Loucy (cell line): ENCODE results near the gene TJP1.

Source experiments
- H2AFZ ChIP-seq: fragments of 200-600 bp; sonication (generic); 2 replicates; pipeline ENCODE4 v1.6.0; 2016; ENCODE audit warnings: antibody characterized with exemption, mild to moderate bottlenecking, low read length, moderate library complexity
- H3F3A ChIP-seq: fragments of 200-600 bp; 2 replicates; pipeline ENCODE4 v1.6.0; 2016; ENCODE audit warnings: antibody characterized with exemption, low read depth, mild to moderate bottlenecking
- H3K27me3 ChIP-seq: fragments of 200-600 bp; sonication (generic); 2 replicates; pipeline ENCODE4 v1.6.1; 2014; ENCODE audit warnings: low read length, mild to moderate bottlenecking; ENCODE audit not compliant: insufficient read depth, poor library complexity, severe bottlenecking
- H3K36me3 ChIP-seq: fragments of 200-600 bp; sonication (generic); 2 replicates; pipeline ENCODE4 v1.6.1; 2016; ENCODE audit warnings: low read length; ENCODE audit not compliant: insufficient read depth
- H3K4me1 ChIP-seq: fragments of 200-600 bp; sonication (generic); 2 replicates; pipeline ENCODE4 v1.5.1; 2014; ENCODE audit warnings: low read length, mild to moderate bottlenecking; ENCODE audit not compliant: insufficient read depth, poor library complexity, severe bottlenecking
- H3K4me2 ChIP-seq: fragments of 200-600 bp; sonication (generic); 2 replicates; pipeline ENCODE4 v1.6.0; 2014; ENCODE audit warnings: antibody characterized with exemption, low read length, low read depth, mild to moderate bottlenecking; ENCODE audit not compliant: poor library complexity, severe bottlenecking
- H3K4me3 ChIP-seq: fragments of 200-600 bp; sonication (generic); 2 replicates; pipeline ENCODE4 v1.5.1; 2014; ENCODE audit warnings: low read length, mild to moderate bottlenecking, mixed read lengths; ENCODE audit not compliant: poor library complexity, severe bottlenecking
- H3K79me2 ChIP-seq: fragments of 200-600 bp; sonication (generic); 2 replicates; pipeline ENCODE4 v1.6.1; 2014; ENCODE audit warnings: low read length; ENCODE audit not compliant: insufficient read depth
- H3K9ac ChIP-seq: fragments of 200-600 bp; sonication (generic); 2 replicates; pipeline ENCODE4 v1.6.0; 2014; ENCODE audit warnings: mild to moderate bottlenecking, low read depth, low read length, moderate library complexity; ENCODE audit not compliant: poor library complexity, severe bottlenecking
- H3K9me2 ChIP-seq: fragments of 200-600 bp; sonication (generic); replicated peaks from 2 replicates; pipeline ENCODE4 v1.6.1; 2016; ENCODE audit warnings: low read depth, low read length, mixed read lengths
- H3K9me3 ChIP-seq: fragments of 200-600 bp; sonication (generic); 2 replicates; pipeline ENCODE4 v1.6.1; 2014; ENCODE audit warnings: mild to moderate bottlenecking, antibody characterized with exemption, low read length, low read depth; ENCODE audit not compliant: insufficient read depth
- H4K20me1 ChIP-seq: fragments of 200-600 bp; sonication (generic); 2 replicates; pipeline ENCODE4 v1.6.0; 2014; ENCODE audit warnings: antibody characterized with exemption, low read length, mild to moderate bottlenecking; ENCODE audit not compliant: insufficient read depth, poor library complexity, severe bottlenecking
- EZH2phosphoT487 ChIP-seq: fragments of 200-600 bp; IDR thresholded peaks from 2 replicates; pipeline ENCODE4 v1.6.1; 2018; ENCODE audit warnings: antibody characterized with exemption, mild to moderate bottlenecking, moderate library complexity, borderline replicate concordance
- TF ChIP-seq, protein P1 (sequence below): fragments of 200-600 bp; sonication (generic); conservative IDR thresholded peaks from 2 replicates; pipeline ENCODE4 v1.5.1; 2014; ENCODE audit warnings: mild to moderate bottlenecking, antibody characterized with exemption, low read length

The TJP1 gene

DNA sequence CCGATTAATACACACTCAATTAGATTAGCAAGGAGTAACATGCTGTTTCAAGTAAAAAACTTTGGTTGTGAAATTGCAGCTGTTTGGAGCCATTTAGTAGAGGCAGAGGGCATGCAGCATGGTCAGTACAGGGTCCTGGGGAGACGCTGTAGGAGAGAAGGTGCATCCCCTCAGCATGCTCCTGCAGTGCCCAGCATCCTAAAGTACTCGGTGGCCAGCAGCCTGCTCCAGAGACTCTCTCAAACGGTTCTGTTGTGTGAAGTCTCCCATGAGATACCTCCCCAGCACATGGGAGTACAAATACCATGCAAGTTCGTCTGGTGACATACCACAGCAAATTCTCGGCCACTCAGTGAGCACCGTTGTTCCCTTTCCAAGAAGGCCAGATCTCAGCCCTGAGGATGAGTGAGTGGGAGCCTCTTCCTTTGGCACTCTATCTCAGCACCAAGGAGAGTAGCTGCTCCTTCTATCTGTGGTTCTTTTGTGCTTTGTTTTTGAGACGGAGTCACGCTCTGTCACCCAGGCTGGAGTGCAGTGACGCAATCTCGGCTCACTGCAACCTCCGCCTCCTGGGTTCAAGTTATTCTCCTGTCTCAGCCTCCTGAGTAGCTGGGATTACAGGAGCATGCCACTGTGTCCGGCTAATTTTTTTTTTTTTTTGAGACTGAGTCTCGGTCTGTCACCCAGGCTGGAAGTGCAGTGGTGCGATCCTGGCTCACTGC lies 72.7 kb downstream of the TJP1 start:
- Histone ChIP-seq H3K9me2 (no peaks in the 10 kb centered on the region), H4K20me1 (no peaks in the 10 kb centered on the region), H3K4me3 (no peak overlapping the region), H2AFZ (no peak overlapping the region), H3K79me2 (no peaks in the 10 kb centered on the region), H3K4me2 (no peak overlapping the region), H3F3A (no peaks in the 10 kb centered on the region), H3K9me3 (no peaks in the 10 kb centered on the region), H3K4me1 (no peaks in the 10 kb centered on the region), H3K9ac (no peak overlapping the region), H3K36me3 (no peaks in the 10 kb centered on the region), H3K27me3 (no peaks in the 10 kb centered on the region)
- TF ChIP-seq EZH2phosphoT487, result no peak
- TF ChIP-seq, protein P1, sequence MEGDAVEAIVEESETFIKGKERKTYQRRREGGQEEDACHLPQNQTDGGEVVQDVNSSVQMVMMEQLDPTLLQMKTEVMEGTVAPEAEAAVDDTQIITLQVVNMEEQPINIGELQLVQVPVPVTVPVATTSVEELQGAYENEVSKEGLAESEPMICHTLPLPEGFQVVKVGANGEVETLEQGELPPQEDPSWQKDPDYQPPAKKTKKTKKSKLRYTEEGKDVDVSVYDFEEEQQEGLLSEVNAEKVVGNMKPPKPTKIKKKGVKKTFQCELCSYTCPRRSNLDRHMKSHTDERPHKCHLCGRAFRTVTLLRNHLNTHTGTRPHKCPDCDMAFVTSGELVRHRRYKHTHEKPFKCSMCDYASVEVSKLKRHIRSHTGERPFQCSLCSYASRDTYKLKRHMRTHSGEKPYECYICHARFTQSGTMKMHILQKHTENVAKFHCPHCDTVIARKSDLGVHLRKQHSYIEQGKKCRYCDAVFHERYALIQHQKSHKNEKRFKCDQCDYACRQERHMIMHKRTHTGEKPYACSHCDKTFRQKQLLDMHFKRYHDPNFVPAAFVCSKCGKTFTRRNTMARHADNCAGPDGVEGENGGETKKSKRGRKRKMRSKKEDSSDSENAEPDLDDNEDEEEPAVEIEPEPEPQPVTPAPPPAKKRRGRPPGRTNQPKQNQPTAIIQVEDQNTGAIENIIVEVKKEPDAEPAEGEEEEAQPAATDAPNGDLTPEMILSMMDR, result no peak

DNA sequence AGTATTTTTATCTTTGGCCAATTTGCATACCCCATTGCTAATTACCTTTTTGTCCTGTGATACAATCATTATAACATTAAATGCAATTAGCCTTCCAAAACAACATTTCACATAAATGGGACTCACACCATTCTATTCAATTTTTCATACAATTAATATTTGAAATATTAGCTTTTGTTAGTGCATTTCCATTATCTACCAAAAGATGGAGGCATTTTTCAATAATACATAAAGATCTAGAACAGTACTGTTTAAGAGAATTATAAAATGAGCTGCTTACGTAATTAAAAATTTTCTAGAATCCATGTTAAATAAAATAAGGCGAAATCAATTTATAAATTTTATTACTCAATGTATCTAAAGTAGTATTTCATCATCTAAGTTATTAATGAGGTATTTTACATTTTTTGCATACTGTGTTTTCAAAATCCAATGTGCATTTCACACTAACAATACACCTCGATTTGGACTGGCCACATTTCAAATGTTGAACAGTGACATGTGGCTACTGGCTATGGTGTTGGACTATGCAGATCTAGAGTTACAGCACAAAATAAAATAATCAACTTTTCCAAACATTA lies 74.3 kb downstream of the TJP1 start:
- Histone ChIP-seq H3K27me3 (no peaks in the 10 kb centered on the region), H2AFZ (no peak overlapping the region), H3K9me2 (no peaks in the 10 kb centered on the region), H3K9me3 (no peaks in the 10 kb centered on the region), H3K4me1 (no peaks in the 10 kb centered on the region), H4K20me1 (no peaks in the 10 kb centered on the region), H3K4me2 (no peak overlapping the region), H3K79me2 (no peaks in the 10 kb centered on the region), H3K36me3 (no peaks in the 10 kb centered on the region), H3K4me3 (no peak overlapping the region), H3K9ac (no peak overlapping the region), H3F3A (no peaks in the 10 kb centered on the region)
- TF ChIP-seq, protein P1, result peak; percentile 70
- no peak for TF ChIP-seq EZH2phosphoT487

DNA sequence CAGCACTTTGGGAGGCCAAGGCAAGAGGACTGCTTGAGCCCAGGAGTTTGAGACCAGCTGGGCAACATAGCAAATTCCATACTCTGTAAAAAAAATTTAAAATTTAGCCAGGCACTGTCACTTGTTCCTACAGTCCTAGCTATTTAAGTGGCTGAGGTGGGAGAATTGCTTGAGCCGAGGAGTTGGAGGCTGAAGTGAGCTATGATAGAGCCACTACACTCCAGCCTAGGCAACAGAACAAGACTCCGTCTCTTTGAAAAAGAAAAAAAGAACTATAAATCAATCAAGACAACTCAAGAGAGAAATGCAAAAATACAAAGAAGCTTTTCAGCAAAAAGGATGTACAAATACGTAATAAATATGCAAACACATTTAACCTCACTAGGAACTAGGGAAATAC lies 78.8 kb downstream of the TJP1 start:
- H2AFZ ChIP-seq, result no peak overlapping the region
- H3K4me3 ChIP-seq, result no peak overlapping the region
- H3K9me2 ChIP-seq, result no peaks in the 10 kb centered on the region
- TF ChIP-seq, protein P1, result no peak
- no peak for TF ChIP-seq EZH2phosphoT487
- no peaks in the 10 kb centered on the region for H3F3A ChIP-seq
- H3K4me1 ChIP-seq, result no peaks in the 10 kb centered on the region
- H3K9me3 ChIP-seq, result no peaks in the 10 kb centered on the region
- no peaks in the 10 kb centered on the region for H4K20me1 ChIP-seq
- H3K79me2 ChIP-seq, result no peaks in the 10 kb centered on the region
- H3K27me3 ChIP-seq, result no peaks in the 10 kb centered on the region
- H3K4me2 ChIP-seq, result no peak overlapping the region
- H3K36me3 ChIP-seq, result no peaks in the 10 kb centered on the region
- no peak overlapping the region for H3K9ac ChIP-seq
